ENCODE data around the gene UCP1.
"Not testable (repeated sequence)": the region's sequence is repeated elsewhere in the genome, so short reads cannot be mapped to it uniquely, and the experiment has no call there.

The UCP1 gene

GRCh38 chr4:140529434-140529833 lies 39.3 kb downstream of the UCP1 start:
- ChIA-PET POLR2A (no interaction called here), CTCF (no interaction called here)
- DNase-seq (ENCODE audit: extremely low spot score) = no peak
- TF ChIP-seq FOXM1 (IDR thresholded peaks at IDR 0.05; ENCODE audit: borderline replicate concordance) (no peak), FOXA1 (IDR thresholded peaks at IDR 0.05) (no peak), FOXK2 (IDR thresholded peaks at IDR 0.05) (no peak), NFRKB (IDR thresholded peaks at IDR 0.05) (no peak)

DNA sequence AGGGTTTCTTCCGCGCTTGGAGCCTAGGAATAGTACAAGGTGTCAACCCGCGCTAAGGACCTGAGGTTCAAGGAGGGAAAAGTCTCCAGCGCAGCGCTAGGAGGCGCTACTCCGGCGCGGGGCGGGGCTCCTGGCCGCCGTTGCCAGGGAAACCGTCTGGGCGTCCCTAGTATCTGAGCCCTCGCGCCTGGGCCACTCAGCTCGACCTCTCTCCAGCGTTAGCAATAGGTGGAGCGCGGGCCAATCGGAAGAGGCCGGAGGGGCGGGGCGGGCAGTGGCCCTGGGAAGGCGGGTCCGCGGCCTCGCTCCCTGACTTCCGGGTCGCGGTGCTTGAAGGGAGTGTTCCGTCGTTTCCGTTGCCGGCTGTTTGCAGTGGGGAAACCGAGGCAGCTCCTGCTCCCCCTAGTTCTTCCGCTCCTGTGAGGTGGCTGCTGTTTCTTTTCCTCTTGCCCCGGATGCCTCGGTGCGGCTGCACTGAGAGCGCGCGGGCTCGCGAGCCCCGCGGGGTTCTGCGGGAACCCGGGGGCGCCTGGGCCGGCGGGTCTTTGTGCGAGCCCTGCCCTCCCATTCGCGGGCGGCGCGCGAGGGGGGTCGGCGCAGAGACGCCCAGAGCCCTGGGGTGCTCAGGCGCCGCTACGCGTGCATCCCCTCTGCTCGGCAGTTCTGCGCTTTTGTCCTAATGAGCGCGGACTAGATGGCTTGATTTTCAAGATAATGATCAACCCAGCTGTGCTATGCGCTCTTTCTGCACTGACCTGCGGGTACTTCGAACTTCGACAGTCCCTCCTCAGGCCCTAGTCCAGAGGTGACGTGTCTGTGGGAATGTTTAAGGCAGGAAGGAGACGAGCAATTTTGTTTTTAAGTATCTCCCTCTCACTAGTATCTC lies 44.7 kb downstream of the UCP1 start, which contains the start of gene ELMOD2:
Gene ELMOD2, plus strand, starts transcription at position 312 of the 886 bp plus-strand sequence. CDS start 1,261 bp downstream, outside the sequence.
- POLR2A ChIA-PET = interaction anchor here (0.6 to 2.4 kb wide), 10 partner anchors 8 to 151 kb away, joined by 3 to 8 read pairs (median 4); partner anchors contain the start of gene SCOC
- CTCF ChIA-PET = interaction anchor here (0.6 to 1.1 kb wide), 5 partner anchors 8 to 164 kb away, joined by 3 to 5 read pairs (median 3); no protein-coding TSS in a partner anchor
- TF ChIP-seq ELF4 (IDR thresholded peaks at IDR 0.05) = peak; percentile 90
- no peak for TF ChIP-seq TARDBP (IDR thresholded peaks at IDR 0.05)
- peak; percentile 54; the same call in 1 of the 2 replicates for TF ChIP-seq L3MBTL2 (conservative IDR thresholded peaks at IDR 0.05)
- no peak for TF ChIP-seq FOXK2 (IDR thresholded peaks at IDR 0.05)
- TF ChIP-seq FOXM1 (IDR thresholded peaks at IDR 0.05; ENCODE audit: borderline replicate concordance) = peak; percentile 5; the same call in 1 of the 2 replicates
- peak; percentile 99 for DNase-seq (ENCODE audit: extremely low spot score)

DNA sequence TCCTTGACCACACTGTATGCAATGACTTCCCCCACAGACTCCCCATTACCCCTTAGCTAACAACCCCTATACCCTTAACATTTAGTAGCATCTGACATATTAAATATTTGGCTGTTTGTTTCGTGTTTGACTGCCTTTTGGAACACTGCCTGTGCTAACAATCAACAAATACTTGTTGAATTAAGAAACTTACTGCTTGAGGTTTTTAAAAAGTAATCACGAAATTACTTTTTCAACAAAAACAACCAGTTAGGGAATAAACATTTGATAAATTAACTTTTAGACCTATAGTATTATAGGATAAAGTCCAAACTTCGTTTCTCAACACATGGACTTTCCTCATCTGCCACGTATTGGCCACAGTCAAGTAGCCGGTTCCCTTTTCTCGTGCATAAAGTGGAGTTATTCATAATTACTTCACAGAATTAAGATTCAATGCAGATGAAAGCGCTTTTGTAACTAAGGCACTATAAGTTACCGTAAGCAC lies 45.3 kb downstream of the UCP1 start:
- ChIA-PET CTCF (interaction anchor here (0.8 to 1.1 kb wide), 4 partner anchors 18 to 164 kb away, joined by 3 to 5 read pairs (median 3); no protein-coding TSS in a partner anchor), POLR2A (interaction anchor here (0.6 to 2.4 kb wide), 9 partner anchors 7 to 150 kb away, joined by 3 to 8 read pairs (median 4); partner anchors contain the start of gene SCOC)
- TF ChIP-seq LEF1 (IDR thresholded peaks at IDR 0.05; ENCODE audit: borderline replicate concordance) (no peak), L3MBTL2 (conservative IDR thresholded peaks at IDR 0.05) (peak; percentile 88; the same call in 1 of the 2 replicates)
- DNase-seq (ENCODE audit: extremely low spot score) = no peak

- DNase-seq (ENCODE audit: extremely low spot score) = no peak
- TF ChIP-seq ZNF384 (IDR thresholded peaks at IDR 0.05) = no peak
- no peak for TF ChIP-seq CTBP1 (IDR thresholded peaks at IDR 0.05; ENCODE audit: borderline replicate concordance)
- TF ChIP-seq TARDBP (IDR thresholded peaks at IDR 0.05) = no peak
- no peak for TF ChIP-seq SUZ12 (IDR thresholded peaks at IDR 0.05)
- no peak for TF ChIP-seq BHLHE40 (IDR thresholded peaks at IDR 0.05; ENCODE audit: borderline replicate concordance)
- no peak for TF ChIP-seq SP1 (IDR thresholded peaks at IDR 0.05)
- no peak for TF ChIP-seq ARNT (IDR thresholded peaks at IDR 0.05)
- TF ChIP-seq NFRKB (IDR thresholded peaks at IDR 0.05) = no peak
- TF ChIP-seq ELF4 (IDR thresholded peaks at IDR 0.05) = no peak
- TF ChIP-seq HDGF (IDR thresholded peaks at IDR 0.05; ENCODE audit: borderline replicate concordance) = no peak
- TF ChIP-seq FOXA1 (IDR thresholded peaks at IDR 0.05) = no peak
- TF ChIP-seq PKNOX1 (IDR thresholded peaks at IDR 0.05) = no peak
- no peak for TF ChIP-seq LEF1 (IDR thresholded peaks at IDR 0.05; ENCODE audit: borderline replicate concordance)
- TF ChIP-seq L3MBTL2 (conservative IDR thresholded peaks at IDR 0.05) = no peak
- no peak for TF ChIP-seq FOXM1 (IDR thresholded peaks at IDR 0.05; ENCODE audit: borderline replicate concordance)
- TF ChIP-seq FOXK2 (IDR thresholded peaks at IDR 0.05) = no peak
- ChIA-PET POLR2A (interaction anchor here (1.1 kb wide), 1 partner anchor 9 kb away, joined by 4 read pairs; the partner anchor contains the start of gene ELMOD2), CTCF (interaction anchor here (1.1 kb wide), 1 partner anchor 9 kb away, joined by 3 read pairs; the partner anchor contains the start of gene ELMOD2)
Observed at GRCh38 chr4:140515423-140515822, 53.3 kb downstream of the UCP1 start.

- CTCF ChIA-PET; POLR2A ChIA-PET; DNase-seq (ENCODE audit: extremely low spot score): not testable (repeated sequence)
Observed at GRCh38 chr4:140513765-140514164, 55.0 kb downstream of the UCP1 start.
